AG04450 (cell line): ENCODE measurements around the gene GLRA2. TPM values are rescaled to one million over a fixed set of nuclear protein-coding genes. Genes with fewer than 3 reads are reported as not detected.
"Not testable (repeated sequence)": the region's sequence is repeated elsewhere in the genome, so short reads cannot be mapped to it uniquely, and the experiment has no call there.

Experiments used
- CTCF ChIA-PET: fragments of 300-600, 350-600 bp; formaldehyde crosslinking; extraction: SDS; loops from one replicate; lab custom pipeline; 2022; ENCODE audit warnings: antibody characterized with exemption, inconsistent platforms; lab: Charles Lee
- POLR2A ChIA-PET: fragments of 350-600 bp; formaldehyde crosslinking; extraction: SDS; loops from one replicate; lab custom pipeline; 2021; ENCODE audit warnings: antibody characterized with exemption, inconsistent platforms; lab: Yijun Ruan, JAX
- DNase-seq: peaks from one replicate; pipeline ENCODE4 v3.0.0-alpha.2; 2011; ENCODE audit warnings: low read depth, low spot score
- H3K27ac ChIP-seq: one replicate; pipeline ENCODE4 v1.5.1; 2012; ENCODE audit warnings: low read depth, low read length, control low read depth
- H3K27me3 ChIP-seq: one replicate; pipeline ENCODE4 v1.6.0; 2012; ENCODE audit warnings: low read length; ENCODE audit not compliant: control insufficient read depth, insufficient read depth
- H3K4me3 ChIP-seq: 2 replicates; pipeline ENCODE4 v1.5.1; 2011; ENCODE audit warnings: mild to moderate bottlenecking, low read depth, low read length, control low read depth
- H3K9me3 ChIP-seq: 2 replicates; pipeline ENCODE4 v1.5.1; 2012; ENCODE audit warnings: low read length; ENCODE audit not compliant: control insufficient read depth, insufficient read depth
- CTCF ChIP-seq: IDR thresholded peaks from 2 replicates; pipeline ENCODE4 v1.5.1; 2011; ENCODE audit warnings: low read depth, low read length, control low read depth, inconsistent platforms
- polyA plus RNA-seq: library from polyadenylated mRNA; depleted of rRNA; stranded (reverse); fragments of >200 nt; gene quantifications from 2 replicates; pipeline ENCODE4 v1.2.3, GENCODE V29; 2011

Gene GLRA2
- polyA plus RNA-seq, 1 experiment = not detected

- no peak overlapping the region for H3K27ac ChIP-seq
- no peak for DNase-seq
- H3K9me3 ChIP-seq = no peaks in the 10 kb centered on the region
- H3K4me3 ChIP-seq = no peak overlapping the region
- H3K27me3 ChIP-seq = no peaks in the 10 kb centered on the region
- ChIA-PET CTCF (no interaction called here), POLR2A (no interaction called here)
- no peak for TF ChIP-seq CTCF
Observed at GRCh38 chrX:14590693-14591424, 61.5 kb downstream of the GLRA2 start.

- TF ChIP-seq CTCF = no peak
- H3K4me3 ChIP-seq = no peak overlapping the region
- no peak for DNase-seq
- H3K27me3 ChIP-seq = no peaks in the 10 kb centered on the region
- no peaks in the 10 kb centered on the region for H3K9me3 ChIP-seq
- CTCF ChIA-PET = no interaction called here
- POLR2A ChIA-PET = no interaction called here
- H3K27ac ChIP-seq = no peak overlapping the region
Observed at GRCh38 chrX:14591976-14592375, 62.6 kb downstream of the GLRA2 start.

GRCh38 chrX:14594521-14594920, 65.2 kb downstream of the GLRA2 start:
- CTCF ChIA-PET = interaction anchor here (0.6 kb wide), 1 partner anchor 21 kb away, joined by 4 read pairs; no protein-coding TSS in a partner anchor
- POLR2A ChIA-PET = no interaction called here
- H3K4me3 ChIP-seq = no peak overlapping the region
- no peak overlapping the region for H3K27ac ChIP-seq
- no peaks in the 10 kb centered on the region for H3K27me3 ChIP-seq
- H3K9me3 ChIP-seq = no peaks in the 10 kb centered on the region
- TF ChIP-seq CTCF = no peak
- DNase-seq = no peak

GRCh38 chrX:14598330-14598729, 69.0 kb downstream of the GLRA2 start:
- Histone ChIP-seq H3K4me3 (no peak overlapping the region), H3K27me3 (no peaks in the 10 kb centered on the region), H3K27ac (no peak overlapping the region), H3K9me3 (no peaks in the 10 kb centered on the region)
- POLR2A ChIA-PET = no interaction called here
- no peak for TF ChIP-seq CTCF
- no peak for DNase-seq
- CTCF ChIA-PET = no interaction called here

- no peak for TF ChIP-seq CTCF
- H3K4me3 ChIP-seq = no peak overlapping the region
- H3K27me3 ChIP-seq = no peaks in the 10 kb centered on the region
- DNase-seq = no peak
- no peak overlapping the region for H3K27ac ChIP-seq
- no peaks in the 10 kb centered on the region for H3K9me3 ChIP-seq
- POLR2A ChIA-PET = no interaction called here
- CTCF ChIA-PET = interaction anchor here (0.6 kb wide), 1 partner anchor 295 kb away, joined by 3 read pairs; no protein-coding TSS in a partner anchor
Observed at GRCh38 chrX:14607446-14607985, 78.2 kb downstream of the GLRA2 start.

GRCh38 chrX:14612450-14612849, 83.1 kb downstream of the GLRA2 start:
- POLR2A ChIA-PET, DNase-seq, H3K27ac ChIP-seq, H3K4me3 ChIP-seq, H3K9me3 ChIP-seq, CTCF ChIA-PET, H3K27me3 ChIP-seq: not testable (repeated sequence)
